ENCODE data around the gene NID1. TPM values are rescaled to one million over a fixed set of nuclear protein-coding genes. Genes with fewer than 3 reads are reported as not detected.

The NID1 gene
- total RNA-seq, 1 experiment from 2014 or later = 19.2 TPM

- CTCF ChIA-PET = no interaction called here
These were observed 35.4 kb downstream of the NID1 start for GRCh38 chr1:236029428-236029940.

GRCh38 chr1:236027104-236027503 lies 37.8 kb downstream of the NID1 start:
- Mint-ChIP-seq H3K36me3 (peaks cover 6% of the 10 kb centered on the region), H3K4me3 (no peak overlapping the region), H3K4me1 (no peaks in the 10 kb centered on the region), H3K27me3 (ENCODE audit: low read depth) (no peaks in the 10 kb centered on the region), H3K9me3 (no peaks in the 10 kb centered on the region), H3K27ac (no peak overlapping the region)
- POLR2A ChIA-PET = no interaction called here
- CTCF ChIA-PET = no interaction called here
- DNase-seq (ENCODE audit: low spot score) (no peak), ATAC-seq (no peak)
- no peak for TF ChIP-seq SOX15 (CRISPR knock-in tag; IDR thresholded peaks at IDR 0.05)
- no peak for TF ChIP-seq ATF1 (CRISPR knock-in tag; IDR thresholded peaks at IDR 0.05)
- no peak for TF ChIP-seq NFE2L1 (CRISPR knock-in tag; IDR thresholded peaks at IDR 0.05)
- TF ChIP-seq NR2C2 (CRISPR knock-in tag; IDR thresholded peaks at IDR 0.05) = no peak
- TF ChIP-seq GRHL2 (CRISPR knock-in tag; IDR thresholded peaks at IDR 0.05; ENCODE audit: insufficient replicate concordance, severe bottlenecking) = no peak
- no peak for TF ChIP-seq SMAD3 (CRISPR knock-in tag; IDR thresholded peaks at IDR 0.05; ENCODE audit: borderline replicate concordance)
- TF ChIP-seq ESRRA (CRISPR knock-in tag; IDR thresholded peaks at IDR 0.05; ENCODE audit: borderline replicate concordance) = no peak
- no peak for TF ChIP-seq NFATC4 (CRISPR knock-in tag; IDR thresholded peaks at IDR 0.05)
- no peak for TF ChIP-seq IRF2 (CRISPR knock-in tag; IDR thresholded peaks at IDR 0.05; ENCODE audit: borderline replicate concordance, low read depth)
- no peak for TF ChIP-seq ZNF219 (CRISPR knock-in tag; IDR thresholded peaks at IDR 0.05; ENCODE audit: borderline replicate concordance)
- no peak for TF ChIP-seq ATF6 (CRISPR knock-in tag; IDR thresholded peaks at IDR 0.05)
- TF ChIP-seq ATF2 (CRISPR knock-in tag; IDR thresholded peaks at IDR 0.05; ENCODE audit: borderline replicate concordance, low read depth) = no peak
- no peak for TF ChIP-seq ZNF671 (CRISPR knock-in tag; IDR thresholded peaks at IDR 0.05)
- TF ChIP-seq CREB1 (CRISPR knock-in tag; IDR thresholded peaks at IDR 0.05) = no peak
- TF ChIP-seq ZBTB43 (CRISPR knock-in tag; IDR thresholded peaks at IDR 0.05) = no peak
- no peak for TF ChIP-seq ZNF423 (CRISPR knock-in tag; IDR thresholded peaks at IDR 0.05)
- TF ChIP-seq ZNF121 (CRISPR knock-in tag; IDR thresholded peaks at IDR 0.05) = no peak
- no peak for TF ChIP-seq ATF3 (CRISPR knock-in tag; conservative IDR thresholded peaks at IDR 0.05)

More at GRCh38 chr1:236029428-236029940, 35.4 kb downstream of the NID1 start:
- POLR2A ChIA-PET = no interaction called here
- Mint-ChIP-seq H3K4me1 (no peaks in the 10 kb centered on the region), H3K27ac (no peak overlapping the region), H3K36me3 (peaks cover 2% of the 10 kb centered on the region; the same call in 1 of the 2 replicates), H3K9me3 (no peaks in the 10 kb centered on the region), H3K27me3 (ENCODE audit: low read depth) (no peaks in the 10 kb centered on the region), H3K4me3 (no peak overlapping the region)
- ATAC-seq (no peak), DNase-seq (ENCODE audit: low spot score) (no peak)
- TF ChIP-seq ZNF263 (CRISPR knock-in tag; IDR thresholded peaks at IDR 0.05; ENCODE audit: low read depth) (no peak), IRF2 (CRISPR knock-in tag; IDR thresholded peaks at IDR 0.05; ENCODE audit: borderline replicate concordance, low read depth) (no peak), ZNF138 (CRISPR knock-in tag; conservative IDR thresholded peaks at IDR 0.05) (no peak), SMAD3 (CRISPR knock-in tag; IDR thresholded peaks at IDR 0.05; ENCODE audit: borderline replicate concordance) (no peak), ZNF219 (CRISPR knock-in tag; IDR thresholded peaks at IDR 0.05; ENCODE audit: borderline replicate concordance) (no peak)
